ENCODE measurements around the gene AJUBA.

Gene AJUBA

DNA sequence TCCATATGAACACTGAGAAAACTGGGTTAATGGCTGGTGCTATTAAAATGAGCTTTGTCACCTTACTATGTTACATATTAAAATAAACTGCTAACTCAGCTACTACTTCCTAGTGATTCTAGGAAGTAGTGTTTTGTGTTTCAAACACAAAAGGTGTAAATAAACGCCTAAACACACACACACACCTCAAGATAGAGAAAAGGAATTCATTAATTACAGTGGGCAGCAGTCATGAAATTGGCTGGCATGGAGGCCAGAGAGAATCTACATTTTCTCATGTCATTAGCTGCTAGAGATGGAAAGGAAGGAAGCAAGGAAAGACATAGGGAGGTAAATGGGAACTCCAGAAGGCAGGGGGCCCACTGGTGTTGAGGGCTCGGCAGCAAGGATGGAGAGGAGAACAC is 52.4 kb downstream of the AJUBA start:
- DNase-seq: no peak

DNA sequence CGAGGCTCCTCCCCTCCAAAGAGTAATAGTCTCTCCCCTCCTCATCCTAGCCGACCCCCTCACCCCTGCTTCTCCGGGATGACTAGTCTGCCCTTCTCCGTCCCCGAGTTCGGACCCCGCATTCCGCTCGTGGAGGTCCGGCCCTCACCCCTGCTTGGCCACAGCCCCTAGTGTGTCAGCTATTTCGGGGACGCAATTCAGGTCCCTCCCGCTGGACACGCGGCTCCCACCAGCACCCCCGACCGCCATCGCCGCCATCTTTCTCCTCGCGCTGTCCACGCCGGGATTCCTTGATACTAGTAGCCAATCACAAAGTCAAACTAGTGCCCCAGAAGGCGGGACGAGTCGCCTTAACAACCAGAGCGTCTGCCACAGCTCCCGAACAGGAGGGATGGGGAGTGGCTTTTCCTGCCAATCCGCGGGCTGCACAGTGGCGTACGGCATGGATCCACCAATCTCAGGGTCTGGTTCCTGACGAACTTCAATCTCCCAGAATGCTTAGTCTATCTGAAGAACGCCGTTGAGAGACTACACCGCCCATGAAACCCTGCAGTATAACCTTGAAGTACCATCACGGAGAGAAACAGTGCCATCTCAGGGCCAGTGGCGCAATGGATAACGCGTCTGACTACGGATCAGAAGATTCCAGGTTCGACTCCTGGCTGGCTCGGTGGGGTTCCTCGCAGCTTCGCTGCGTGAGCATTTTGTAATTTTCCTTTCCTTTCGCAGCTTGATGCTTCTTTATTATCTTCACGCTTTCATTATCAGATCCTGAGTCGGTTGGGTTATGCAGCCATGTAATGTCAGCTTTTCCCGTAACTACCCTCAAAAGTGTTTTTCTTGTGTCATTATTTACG is 53.0 kb downstream of the AJUBA start, which contains the start of gene PRMT5:
TSS of gene PRMT5 (minus strand) at position 273 of the 857 bp plus-strand sequence. CDS start at position 258, 15 bp downstream.
- DNase-seq: peak; percentile 99

DNA sequence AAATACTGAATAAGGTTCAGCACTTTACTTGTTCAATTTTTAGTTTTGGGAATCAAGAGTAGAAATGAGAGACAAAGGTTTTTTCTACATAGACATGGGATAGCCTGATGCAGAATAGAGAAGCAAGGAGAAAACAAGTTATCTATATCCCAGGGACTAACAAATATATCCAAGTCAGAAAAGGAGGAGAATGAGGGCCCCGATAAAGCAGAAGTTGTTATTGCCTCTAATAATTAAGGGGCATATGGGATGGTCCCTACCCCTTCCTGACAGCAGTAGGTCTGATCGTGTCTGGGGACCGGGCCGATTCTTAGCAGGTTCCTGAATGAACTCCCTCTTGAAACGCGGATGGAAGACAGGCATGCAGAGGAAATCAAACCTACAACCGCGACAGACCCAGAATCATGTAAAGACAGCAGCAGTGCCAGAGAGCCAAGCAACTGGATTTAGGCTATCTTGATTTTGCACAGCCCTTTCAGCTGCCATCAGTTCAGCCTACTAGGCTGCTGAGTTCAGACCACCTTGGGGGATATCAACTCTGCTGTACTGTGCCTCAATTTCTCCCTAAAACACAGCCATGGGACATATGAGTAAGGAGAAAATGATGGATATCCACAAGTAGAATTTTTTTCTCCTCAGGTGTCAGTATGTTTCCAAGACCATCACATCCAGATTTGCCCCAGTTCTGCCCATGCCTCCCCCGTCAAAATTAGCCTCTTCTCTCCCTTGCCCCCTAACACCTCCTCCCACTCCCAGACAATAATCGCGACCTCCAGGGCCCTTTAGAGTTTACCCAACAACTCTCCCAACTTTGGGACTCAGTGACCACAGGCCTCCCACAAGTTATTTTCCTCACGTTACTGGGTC is 53.9 kb downstream of the AJUBA start:
- DNase-seq: no peak

DNA sequence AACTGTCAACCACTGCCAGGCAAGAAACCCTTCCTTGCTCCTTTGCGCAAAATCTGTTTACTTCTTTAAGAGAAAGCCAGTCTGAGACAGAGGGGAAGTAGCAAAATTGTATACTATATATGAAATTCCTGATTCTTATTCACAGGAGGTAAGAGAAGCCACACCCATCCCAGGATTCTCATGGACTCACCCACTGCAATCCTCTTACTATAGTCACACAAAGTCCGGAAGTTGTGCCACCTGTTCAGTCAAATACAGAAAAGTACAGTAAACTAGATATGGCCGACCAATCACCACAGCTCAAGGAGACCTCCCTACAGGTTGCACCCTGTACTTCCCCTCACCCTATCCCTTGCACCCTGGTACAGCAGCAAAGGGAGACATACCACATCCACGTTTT is 56.0 kb downstream of the AJUBA start:
- DNase-seq: no peak

DNA sequence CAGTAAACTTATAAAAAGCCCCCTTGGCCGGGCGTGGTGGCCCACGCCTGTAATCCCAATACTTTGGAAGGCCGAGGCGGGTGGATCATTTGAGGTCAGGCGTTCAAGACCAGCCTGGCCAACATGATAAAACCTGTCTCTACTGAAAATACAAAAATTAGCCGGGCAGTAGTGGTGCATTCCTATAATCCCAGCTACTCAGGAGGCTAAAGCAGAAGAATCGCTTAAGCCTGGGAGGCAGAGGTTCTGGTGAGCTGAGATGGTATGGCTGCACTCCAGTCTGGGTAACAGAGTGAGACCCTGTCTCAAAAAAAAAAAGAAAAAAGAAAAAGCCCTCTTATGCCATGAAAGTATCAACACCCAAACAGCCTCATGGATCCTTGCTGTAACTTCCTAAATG is 56.8 kb downstream of the AJUBA start:
- DNase-seq: no peak

DNA sequence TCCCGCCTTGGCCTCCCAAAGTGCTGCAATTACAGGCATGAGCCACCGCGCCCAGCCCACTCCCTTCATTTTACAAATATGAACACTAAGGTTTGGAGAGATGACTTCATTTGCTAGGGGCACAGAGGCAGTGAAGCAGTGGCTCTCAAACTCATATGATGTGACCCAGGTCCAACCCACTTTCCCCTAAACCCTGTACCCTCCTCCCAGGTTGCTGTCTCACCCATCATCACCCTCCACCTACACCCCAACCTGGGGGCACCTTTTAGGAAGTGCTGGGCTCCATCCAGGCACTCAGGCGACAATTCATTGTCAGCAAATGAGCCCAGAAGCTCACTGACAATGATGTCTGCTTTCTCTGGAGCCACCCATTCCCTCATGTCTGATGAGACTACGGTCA is 58.6 kb downstream of the AJUBA start:
- no peak for DNase-seq

DNA sequence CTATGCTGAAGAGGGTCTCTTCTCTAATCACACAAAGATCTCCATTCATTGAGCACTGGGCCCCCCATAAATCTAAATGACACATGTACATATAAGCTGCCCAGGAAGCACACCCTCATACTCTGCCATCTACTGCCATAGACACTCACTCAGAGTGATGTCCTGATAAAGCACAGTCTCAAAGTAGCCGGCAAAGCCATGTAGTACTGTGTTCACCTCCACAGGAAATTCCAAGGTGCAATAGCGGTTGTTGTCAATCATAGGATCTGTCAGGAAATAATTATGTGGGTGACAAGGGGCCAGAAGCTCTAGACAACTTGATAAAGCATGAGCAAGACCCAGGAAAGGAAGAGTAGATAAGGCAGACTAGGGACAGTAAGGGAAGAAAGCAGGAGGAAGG is 60.1 kb downstream of the AJUBA start:
- DNase-seq: no peak

Measured in GF-D8 (cell line).